ENCODE results near the gene FNDC10. TPM values are rescaled to one million over a fixed set of nuclear protein-coding genes. Genes with fewer than 3 reads are reported as not detected.

Gene FNDC10
- total RNA-seq, 1 donor from 2014 or later, result 7.4 TPM

- no peaks in the 10 kb centered on the region for H3K79me2 ChIP-seq (ENCODE audit: insufficient read depth, low read length)
- peaks cover 7% of the 10 kb centered on the region for H3K27me3 ChIP-seq (ENCODE audit: insufficient read depth, low read length)
- H3K9ac ChIP-seq (ENCODE audit: low read length), result no peak overlapping the region
- FAIRE-seq, result no peak
- no peak overlapping the region for H3K4me3 Mint-ChIP-seq (ENCODE audit: unreplicated experiment)
- no peaks in the 10 kb centered on the region for H3K9me3 Mint-ChIP-seq (ENCODE audit: unreplicated experiment)
- H3K36me3 Mint-ChIP-seq (ENCODE audit: low read depth, unreplicated experiment), result no peaks in the 10 kb centered on the region
- H3K4me2 ChIP-seq (ENCODE audit: low read length), result no peak overlapping the region
- H3K36me3 ChIP-seq (ENCODE audit: insufficient read depth, low read length), result no peaks in the 10 kb centered on the region
- H3K27ac Mint-ChIP-seq (ENCODE audit: unreplicated experiment), result no peak overlapping the region
- TF ChIP-seq, protein P1, sequence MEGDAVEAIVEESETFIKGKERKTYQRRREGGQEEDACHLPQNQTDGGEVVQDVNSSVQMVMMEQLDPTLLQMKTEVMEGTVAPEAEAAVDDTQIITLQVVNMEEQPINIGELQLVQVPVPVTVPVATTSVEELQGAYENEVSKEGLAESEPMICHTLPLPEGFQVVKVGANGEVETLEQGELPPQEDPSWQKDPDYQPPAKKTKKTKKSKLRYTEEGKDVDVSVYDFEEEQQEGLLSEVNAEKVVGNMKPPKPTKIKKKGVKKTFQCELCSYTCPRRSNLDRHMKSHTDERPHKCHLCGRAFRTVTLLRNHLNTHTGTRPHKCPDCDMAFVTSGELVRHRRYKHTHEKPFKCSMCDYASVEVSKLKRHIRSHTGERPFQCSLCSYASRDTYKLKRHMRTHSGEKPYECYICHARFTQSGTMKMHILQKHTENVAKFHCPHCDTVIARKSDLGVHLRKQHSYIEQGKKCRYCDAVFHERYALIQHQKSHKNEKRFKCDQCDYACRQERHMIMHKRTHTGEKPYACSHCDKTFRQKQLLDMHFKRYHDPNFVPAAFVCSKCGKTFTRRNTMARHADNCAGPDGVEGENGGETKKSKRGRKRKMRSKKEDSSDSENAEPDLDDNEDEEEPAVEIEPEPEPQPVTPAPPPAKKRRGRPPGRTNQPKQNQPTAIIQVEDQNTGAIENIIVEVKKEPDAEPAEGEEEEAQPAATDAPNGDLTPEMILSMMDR (IDR thresholded peaks at IDR 0.05; ENCODE audit: insufficient read depth, low read depth, low read length), result no peak
- TF ChIP-seq EZH2 (IDR thresholded peaks at IDR 0.05; ENCODE audit: insufficient read depth, low read length), result no peak
- H4K20me1 ChIP-seq (ENCODE audit: insufficient read depth, low read length), result peaks cover 5% of the 10 kb centered on the region
- no peaks in the 10 kb centered on the region for H3K9me3 ChIP-seq (ENCODE audit: insufficient read depth, low read depth, low read length)
- no peak overlapping the region for H3K4me3 ChIP-seq (ENCODE audit: insufficient read depth, low read depth, low read length)
- no peak for DNase-seq (ENCODE audit: low read depth)
- H3K27ac ChIP-seq (ENCODE audit: low read depth, low read length), result no peak overlapping the region
- H2AFZ ChIP-seq (ENCODE audit: low read depth, low read length), result no peak overlapping the region
- H3K4me1 Mint-ChIP-seq (ENCODE audit: low read depth, unreplicated experiment), result no peaks in the 10 kb centered on the region
- peaks cover 10% of the 10 kb centered on the region for H3K4me1 ChIP-seq (ENCODE audit: insufficient read depth, low read length)
- peaks cover 23% of the 10 kb centered on the region for H3K27me3 Mint-ChIP-seq (ENCODE audit: low read depth, unreplicated experiment)
Measured at GRCh38 chr1:1601564-1602303, 1.8 kb upstream of the FNDC10 start.

DNA sequence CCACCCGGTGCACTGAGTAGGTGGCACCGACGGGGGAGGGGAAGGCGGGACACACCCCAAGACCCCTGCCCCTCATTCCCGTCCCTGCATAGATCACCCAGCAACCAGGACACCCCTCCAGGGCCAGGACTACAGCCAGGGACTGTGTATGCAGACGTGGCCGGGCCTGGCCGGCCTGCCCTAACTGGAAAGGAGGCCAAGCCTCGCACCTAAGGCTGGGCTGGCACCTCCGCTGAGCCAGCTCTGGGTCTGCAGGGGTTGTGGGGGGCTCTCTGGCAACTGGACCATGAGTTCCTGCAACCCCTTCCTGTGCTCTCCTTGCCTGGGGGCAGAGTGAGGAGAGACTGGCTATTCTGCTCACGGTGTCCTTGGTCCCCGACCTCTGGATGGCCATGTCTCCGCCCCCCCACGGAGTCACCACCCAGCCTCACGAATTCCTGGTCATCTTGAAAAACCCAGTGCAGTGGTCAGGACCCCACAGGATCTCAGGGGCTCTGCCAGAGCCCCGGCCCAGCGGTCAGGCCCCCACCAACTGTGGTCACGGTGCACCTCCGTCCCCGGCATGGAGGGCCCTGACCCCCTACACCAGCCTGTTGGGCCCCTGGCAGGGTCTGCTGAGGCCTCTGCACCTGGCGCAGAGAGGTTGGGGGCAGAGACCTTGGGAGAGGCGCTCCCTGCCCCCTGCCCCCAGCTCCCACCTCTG, 1.1 kb upstream of the FNDC10 start:
- H3K27me3 ChIP-seq (ENCODE audit: insufficient read depth, low read length), result peaks cover 14% of the 10 kb centered on the region
- H3K36me3 Mint-ChIP-seq (ENCODE audit: low read depth, unreplicated experiment), result no peaks in the 10 kb centered on the region

More for the DNA sequence above, 1.1 kb upstream of the FNDC10 start:
- Histone ChIP-seq H3K27ac (ENCODE audit: low read depth, low read length) (no peak overlapping the region), H3K4me3 (ENCODE audit: insufficient read depth, low read depth, low read length) (no peak overlapping the region), H4K20me1 (ENCODE audit: insufficient read depth, low read length) (peaks cover 5% of the 10 kb centered on the region), H3K36me3 (ENCODE audit: insufficient read depth, low read length) (no peaks in the 10 kb centered on the region), H3K9me3 (ENCODE audit: insufficient read depth, low read depth, low read length) (no peaks in the 10 kb centered on the region), H3K9ac (ENCODE audit: low read length) (no peak overlapping the region), H3K4me2 (ENCODE audit: low read length) (peak overlapping the region; percentile 77), H3K4me1 (ENCODE audit: insufficient read depth, low read length) (peaks cover 10% of the 10 kb centered on the region), H3K79me2 (ENCODE audit: insufficient read depth, low read length) (no peaks in the 10 kb centered on the region), H2AFZ (ENCODE audit: low read depth, low read length) (no peak overlapping the region)
- no peaks in the 10 kb centered on the region for H3K4me1 Mint-ChIP-seq (ENCODE audit: low read depth, unreplicated experiment)
- FAIRE-seq (no peak), DNase-seq (ENCODE audit: low read depth) (no peak)
- H3K27ac Mint-ChIP-seq (ENCODE audit: unreplicated experiment), result no peak overlapping the region
- TF ChIP-seq, protein P1 (IDR thresholded peaks at IDR 0.05; ENCODE audit: insufficient read depth, low read depth, low read length), result no peak
- no peak for TF ChIP-seq EZH2 (IDR thresholded peaks at IDR 0.05; ENCODE audit: insufficient read depth, low read length)
- no peak overlapping the region for H3K4me3 Mint-ChIP-seq (ENCODE audit: unreplicated experiment)
- peaks cover 23% of the 10 kb centered on the region for H3K27me3 Mint-ChIP-seq (ENCODE audit: low read depth, unreplicated experiment)
- no peaks in the 10 kb centered on the region for H3K9me3 Mint-ChIP-seq (ENCODE audit: unreplicated experiment)
